Omental fat pad (tissue), 4 donors: ENCODE measurements around the gene PDE10A. TPM values are rescaled to one million over a fixed set of nuclear protein-coding genes. Genes with fewer than 3 reads are reported as not detected.

Experiments used
- ATAC-seq: fragments of 150-250 bp; one replicate; pipeline ENCODE4 v1.9.1; 2016; ENCODE audit warnings: mild to moderate bottlenecking, moderate library complexity; ENCODE audit not compliant: low FRiP score
- DNase-seq: peaks from one replicate; pipeline ENCODE4 v3.0.0-alpha.2; 2019; ENCODE audit warnings: low spot score
- CTCF ChIP-seq, 3 donors: fragments of 450-650 bp; IDR thresholded peaks; one replicate each; pipeline ENCODE4 v1.5.1; 2016 to 2017; ENCODE audit warnings: antibody characterized with exemption in 3 of 3, mild to moderate bottlenecking in 3 of 3, moderate library complexity in 2 of 3
- total RNA-seq, 4 donors: library from RNA; depleted of rRNA; stranded (reverse); fragments of >200 nt; gene quantifications; one replicate each; pipeline ENCODE4 v1.1.0, GENCODE V29; 2016

PDE10A gene
- total RNA-seq, 4 donors from 2014 or later = 9.1 to 75.3 (median 15.6) TPM

- no peak for TF ChIP-seq CTCF (IDR thresholded peaks at IDR 0.05)
- ATAC-seq = no peak
- DNase-seq = no peak
These were observed 8.3 kb upstream of the PDE10A start for GRCh38 chr6:165671222-165671768.

GRCh38 chr6:165668951-165669350 lies 5.9 kb upstream of the PDE10A start:
- no peak for ATAC-seq
- DNase-seq = no peak
- no peak for TF ChIP-seq CTCF (IDR thresholded peaks at IDR 0.05)

GRCh38 chr6:165665384-165665672 lies 2.3 kb upstream of the PDE10A start:
- DNase-seq (no peak), ATAC-seq (no peak)
- TF ChIP-seq CTCF (IDR thresholded peaks at IDR 0.05) = no peak

GRCh38 chr6:165664559-165665383 lies 1.7 kb upstream of the PDE10A start:
- no peak for ATAC-seq
- TF ChIP-seq CTCF (IDR thresholded peaks at IDR 0.05) = no peak
- no peak for DNase-seq

- TF ChIP-seq CTCF (IDR thresholded peaks at IDR 0.05) = no peak
- DNase-seq (no peak), ATAC-seq (peak; percentile 27)
These were observed 906 bp upstream of the PDE10A start for GRCh38 chr6:165663736-165664558.

- ATAC-seq (peak; percentile 29), DNase-seq (no peak)
- TF ChIP-seq CTCF (IDR thresholded peaks at IDR 0.05) = no peak
These were observed 315 bp upstream of the PDE10A start for GRCh38 chr6:165663377-165663735.
